ENCODE data around the gene ADK. TPM values are rescaled to one million over a fixed set of nuclear protein-coding genes. Genes with fewer than 3 reads are reported as not detected.

The ADK gene
- total RNA-seq, 3 donors from 2014 or later, result 27.2 to 50.8 (median 40.0) TPM

- Histone ChIP-seq H3K36me3 (no peaks in the 10 kb centered on the region), H3K4me3 (no peak overlapping the region), H3K9me3 (no peaks in the 10 kb centered on the region), H3K4me1 (no peaks in the 10 kb centered on the region), H3K27ac (no peak overlapping the region), H3K27me3 (no peaks in the 10 kb centered on the region)
- no peak for DNase-seq (ENCODE audit: low spot score in 2 of 2)
- intact Hi-C loops (cut with DNase I; ENCODE audit: low total_unique reads), result no loop called here
- no peak for TF ChIP-seq CTCF (IDR thresholded peaks at IDR 0.05)
Observed at GRCh38 chr10:74745449-74745848, 594.4 kb downstream of the ADK start.

GRCh38 chr10:74746813-74747212 is 595.8 kb downstream of the ADK start:
- H3K36me3 ChIP-seq, result no peaks in the 10 kb centered on the region
- H3K9me3 ChIP-seq, result no peaks in the 10 kb centered on the region
- no peaks in the 10 kb centered on the region for H3K4me1 ChIP-seq
- no peak for DNase-seq (ENCODE audit: low spot score in 2 of 2)
- intact Hi-C loops (cut with DNase I; ENCODE audit: low total_unique reads), result no loop called here
- TF ChIP-seq POLR2A (IDR thresholded peaks at IDR 0.05) (no peak), POLR2AphosphoS5 (IDR thresholded peaks at IDR 0.05) (no peak), CTCF (IDR thresholded peaks at IDR 0.05) (no peak)
- H3K27me3 ChIP-seq, result no peaks in the 10 kb centered on the region
- H3K4me3 ChIP-seq, result no peak overlapping the region
- H3K27ac ChIP-seq, result no peak overlapping the region

- no peaks in the 10 kb centered on the region for H3K4me1 ChIP-seq
- intact Hi-C loops (cut with DNase I; ENCODE audit: low total_unique reads), result no loop called here
- H3K27ac ChIP-seq, result no peak overlapping the region
- H3K9me3 ChIP-seq, result no peaks in the 10 kb centered on the region
- no peak for DNase-seq (ENCODE audit: low spot score in 2 of 2)
- no peaks in the 10 kb centered on the region for H3K27me3 ChIP-seq
- H3K4me3 ChIP-seq, result no peak overlapping the region
- H3K36me3 ChIP-seq, result no peaks in the 10 kb centered on the region
- TF ChIP-seq POLR2A (IDR thresholded peaks at IDR 0.05), result no peak
- no peak for TF ChIP-seq POLR2AphosphoS5 (IDR thresholded peaks at IDR 0.05)
- no peak for TF ChIP-seq CTCF (IDR thresholded peaks at IDR 0.05)
Observed at GRCh38 chr10:74748468-74749031, 597.5 kb downstream of the ADK start.

- Histone ChIP-seq H3K4me3 (no peak overlapping the region), H3K4me1 (no peaks in the 10 kb centered on the region), H3K36me3 (no peaks in the 10 kb centered on the region), H3K9me3 (no peaks in the 10 kb centered on the region), H3K27ac (no peak overlapping the region), H3K27me3 (no peaks in the 10 kb centered on the region)
- intact Hi-C loops (cut with DNase I; ENCODE audit: low total_unique reads), result no loop called here
- no peak for DNase-seq (ENCODE audit: low spot score in 2 of 2)
- TF ChIP-seq POLR2AphosphoS5 (IDR thresholded peaks at IDR 0.05) (no peak), CTCF (IDR thresholded peaks at IDR 0.05) (no peak), POLR2A (IDR thresholded peaks at IDR 0.05) (no peak)
Observed at GRCh38 chr10:74750848-74751274, 599.8 kb downstream of the ADK start.

DNA sequence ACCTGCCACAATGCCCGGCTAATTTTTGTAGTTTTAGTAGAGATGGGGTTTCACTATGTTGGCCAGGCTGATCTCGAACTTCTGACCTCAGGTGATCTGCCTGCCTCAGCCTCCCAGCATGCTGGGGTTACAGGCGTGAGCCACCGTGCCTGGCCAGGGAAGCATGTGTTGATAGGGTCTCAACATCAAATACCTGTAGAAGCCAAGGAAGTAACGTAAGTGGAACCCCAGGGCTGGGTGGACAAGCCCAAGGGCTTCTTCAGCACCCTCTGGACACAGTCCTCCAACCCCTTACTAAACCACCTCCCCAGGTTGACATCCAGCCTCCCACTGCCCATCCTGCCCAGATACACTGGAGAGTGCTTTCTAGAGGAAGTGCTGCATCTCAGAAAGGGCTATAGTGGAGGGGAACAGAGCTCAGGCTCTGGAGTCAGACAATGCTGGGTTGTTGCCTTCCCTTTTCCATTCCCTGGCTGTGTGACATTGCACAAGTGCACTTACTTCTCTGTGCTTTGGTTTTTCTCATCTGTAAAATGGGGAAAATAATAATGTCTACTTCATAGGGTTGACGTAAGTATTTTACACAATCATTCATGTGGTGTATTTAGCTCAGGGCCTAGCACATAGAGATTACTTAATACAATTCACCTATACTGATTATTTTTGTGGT is 601.5 kb downstream of the ADK start:
- no peaks in the 10 kb centered on the region for H3K4me1 ChIP-seq
- intact Hi-C loops (cut with DNase I; ENCODE audit: low total_unique reads), result no loop called here
- H3K27me3 ChIP-seq, result no peaks in the 10 kb centered on the region
- no peak for DNase-seq (ENCODE audit: low spot score in 2 of 2)
- TF ChIP-seq POLR2AphosphoS5 (IDR thresholded peaks at IDR 0.05) (no peak), POLR2A (IDR thresholded peaks at IDR 0.05) (no peak), CTCF (IDR thresholded peaks at IDR 0.05) (no peak)
- no peak overlapping the region for H3K27ac ChIP-seq
- no peaks in the 10 kb centered on the region for H3K9me3 ChIP-seq
- no peaks in the 10 kb centered on the region for H3K36me3 ChIP-seq
- no peak overlapping the region for H3K4me3 ChIP-seq

All from breast epithelium (tissue), 4 donors.